Measurements from ENCODE around the gene TMEM238L.
"Not testable (repeated sequence)": the region's sequence is repeated elsewhere in the genome, so short reads cannot be mapped to it uniquely, and the experiment has no call there.

The TMEM238L gene, protein sequence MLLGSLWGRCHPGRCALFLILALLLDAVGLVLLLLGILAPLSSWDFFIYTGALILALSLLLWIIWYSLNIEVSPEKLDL

DNA sequence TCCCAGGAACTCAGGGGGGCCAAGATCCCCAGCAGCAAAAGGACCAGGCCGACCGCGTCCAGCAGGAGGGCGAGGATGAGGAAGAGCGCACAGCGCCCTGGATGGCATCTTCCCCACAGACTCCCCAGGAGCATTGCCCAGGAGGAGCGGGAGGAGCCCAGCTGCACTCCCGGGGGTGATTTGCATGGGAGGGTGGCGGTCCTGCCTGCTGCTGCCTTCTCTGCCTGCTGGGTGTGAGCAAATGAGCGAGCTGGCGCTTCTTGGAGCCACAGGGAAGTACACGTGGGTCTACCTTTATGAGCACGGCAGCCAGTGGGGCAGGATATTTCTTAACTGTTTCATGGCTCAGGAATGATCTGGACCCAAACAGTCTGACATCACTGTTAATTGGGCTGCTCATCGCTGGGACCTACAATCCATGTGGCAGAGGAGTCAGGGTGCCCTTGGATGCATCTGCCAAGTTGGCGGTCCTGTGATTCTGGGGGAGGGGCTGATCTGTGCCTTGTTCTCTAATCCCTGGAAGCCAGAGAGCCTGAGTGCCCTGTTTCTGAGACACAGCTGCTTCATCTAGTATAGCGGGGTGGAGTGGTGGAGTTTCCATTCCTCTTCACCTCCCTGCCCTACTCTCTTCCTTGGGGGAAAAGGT is at the start of gene TMEM238L:
TSS of gene TMEM238L (minus strand) at position 270 of the 646 bp plus-strand sequence. CDS start at position 134, 136 bp downstream.
- no peak for DNase-seq

GRCh38 chr17:10846636-10847035 is 42.7 kb upstream of the TMEM238L start:
- DNase-seq: not testable (repeated sequence)

DNA sequence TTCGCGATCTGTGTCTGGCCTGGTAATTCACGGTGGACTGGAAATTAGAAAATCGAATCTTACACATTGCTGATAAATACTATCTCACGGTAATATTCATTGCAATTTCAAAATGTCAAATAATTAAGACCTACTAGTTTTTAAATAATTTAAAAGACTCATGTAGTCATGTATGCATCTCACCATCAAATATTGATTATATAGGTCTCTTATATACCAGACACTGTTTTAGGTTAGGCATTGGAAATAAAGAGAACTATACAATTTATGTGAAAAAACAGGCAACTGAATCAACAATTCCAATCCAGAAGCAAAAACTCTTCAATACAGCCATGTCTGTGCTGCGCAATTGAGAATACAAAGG is 41.5 kb upstream of the TMEM238L start:
- DNase-seq: no peak

- peak; percentile 13 for DNase-seq
Observed at GRCh38 chr17:10844621-10845387, 40.9 kb upstream of the TMEM238L start.

DNA sequence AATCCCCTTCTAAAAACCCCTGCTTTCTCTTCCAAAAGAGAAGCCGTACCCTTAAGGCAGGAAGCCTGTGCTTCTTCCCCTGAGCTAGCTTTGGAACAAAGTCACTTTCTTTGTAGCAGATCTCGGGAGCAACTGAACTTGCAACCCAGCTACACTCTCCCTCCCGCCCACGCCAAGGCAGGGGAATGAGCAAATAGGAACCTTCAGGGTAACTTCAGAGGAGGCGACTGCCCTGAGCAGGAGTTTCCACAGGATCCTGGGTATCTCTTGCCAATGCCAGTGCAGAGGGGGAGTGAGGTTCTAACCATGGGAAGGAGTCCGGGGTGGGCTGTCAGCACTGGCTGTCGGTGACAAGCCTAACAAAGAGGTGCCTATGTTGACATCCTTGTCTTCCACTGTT is 39.9 kb upstream of the TMEM238L start:
- no peak for DNase-seq

- DNase-seq: no peak
Observed at GRCh38 chr17:10842658-10843057, 38.8 kb upstream of the TMEM238L start.

DNA sequence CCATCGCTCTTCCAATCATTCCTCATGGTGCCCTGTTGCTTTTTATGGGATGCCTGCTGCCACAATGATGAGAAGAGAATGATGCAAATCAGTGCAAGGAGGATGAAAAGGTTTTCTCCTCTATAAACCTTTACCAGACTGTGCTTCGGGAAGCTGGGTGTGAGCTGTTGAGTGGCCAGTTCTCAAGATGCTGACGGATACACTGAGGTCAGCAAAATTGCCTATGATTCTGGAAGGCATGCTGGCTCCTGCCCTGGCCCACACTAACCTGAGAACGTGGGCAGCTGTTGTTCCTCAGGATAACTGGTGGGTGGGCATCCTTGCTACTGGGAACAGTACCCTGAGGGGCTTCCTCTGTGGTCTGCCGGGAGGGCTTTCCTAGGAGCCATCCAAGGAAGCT is 34.8 kb upstream of the TMEM238L start:
- DNase-seq: no peak

DNA sequence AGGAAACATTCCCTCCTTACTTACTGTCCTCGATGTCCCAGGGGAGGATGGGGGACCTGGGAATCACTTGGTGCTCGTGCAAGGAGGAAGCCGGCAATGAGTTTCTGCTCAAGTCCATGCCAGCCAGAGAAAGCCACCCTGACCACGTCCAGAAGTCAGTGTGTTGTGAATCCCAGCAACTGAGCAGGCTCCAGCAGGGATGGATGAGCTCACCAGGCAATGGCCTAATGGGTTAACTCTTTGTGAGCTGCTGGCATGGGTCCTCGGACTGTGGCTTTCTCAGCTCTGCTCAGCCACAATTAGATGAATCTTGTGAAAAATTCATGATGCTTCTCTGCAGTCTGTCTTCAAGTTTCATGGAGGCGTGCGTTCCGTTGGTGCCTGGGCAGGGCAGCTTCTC is 34.0 kb upstream of the TMEM238L start, which contains the start of gene PIRT:
TSS of gene PIRT (minus strand) at position 167 of the 400 bp plus-strand sequence. CDS start 12,442 bp downstream, outside the sequence.
- no peak for DNase-seq

GRCh38 chr17:10836966-10837590 is 33.2 kb upstream of the TMEM238L start:
- DNase-seq: no peak

DNA sequence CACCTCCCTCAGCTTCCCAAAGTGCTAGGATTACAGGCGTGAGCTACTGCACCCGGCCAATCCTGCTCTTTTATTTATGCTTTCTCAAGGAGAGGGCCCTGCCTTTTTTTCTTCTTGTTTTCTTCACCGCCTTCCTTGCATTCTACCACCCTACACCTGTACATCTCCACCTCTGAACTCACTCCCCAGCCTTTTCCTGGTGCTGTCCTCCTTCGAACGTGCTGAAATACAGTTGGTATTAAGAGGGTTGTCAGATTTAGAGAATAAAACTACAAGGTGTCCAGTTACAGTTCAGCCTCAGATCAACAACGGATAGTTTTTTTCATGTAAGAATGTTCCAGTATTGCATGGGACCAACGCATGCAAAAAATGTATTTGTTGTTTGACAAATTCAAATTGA is 32.2 kb upstream of the TMEM238L start:
- no peak for DNase-seq

DNA sequence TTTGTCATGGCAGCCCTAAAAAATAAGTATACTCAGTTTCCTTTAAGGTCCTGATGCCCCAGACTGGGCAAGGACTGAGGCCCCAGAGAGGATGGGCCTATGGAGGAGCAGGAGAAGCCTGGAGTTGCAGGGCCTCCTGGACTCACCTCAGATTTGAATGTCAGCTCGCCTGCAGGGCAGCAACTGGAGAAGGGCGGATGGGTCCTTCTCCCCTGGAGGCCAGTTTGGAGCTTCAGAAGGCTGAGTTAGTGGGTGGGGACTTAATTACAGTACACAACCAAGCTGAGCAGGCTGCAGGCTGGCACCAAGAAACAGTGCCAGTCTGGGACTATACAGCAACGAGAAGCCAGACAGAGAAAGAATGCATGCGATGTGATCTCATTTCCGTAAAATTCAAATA is 27.8 kb upstream of the TMEM238L start:
- no peak for DNase-seq

- DNase-seq: no peak
Observed at GRCh38 chr17:10827898-10828552, 24.1 kb upstream of the TMEM238L start.

GRCh38 chr17:10824874-10825273 is 21.0 kb upstream of the TMEM238L start:
- DNase-seq: no peak

GRCh38 chr17:10821770-10822169 is 17.9 kb upstream of the TMEM238L start:
- DNase-seq: no peak

GRCh38 chr17:10821054-10821453 is 17.2 kb upstream of the TMEM238L start:
- no peak for DNase-seq

GRCh38 chr17:10815319-10815718 is 11.4 kb upstream of the TMEM238L start:
- DNase-seq: no peak

DNA sequence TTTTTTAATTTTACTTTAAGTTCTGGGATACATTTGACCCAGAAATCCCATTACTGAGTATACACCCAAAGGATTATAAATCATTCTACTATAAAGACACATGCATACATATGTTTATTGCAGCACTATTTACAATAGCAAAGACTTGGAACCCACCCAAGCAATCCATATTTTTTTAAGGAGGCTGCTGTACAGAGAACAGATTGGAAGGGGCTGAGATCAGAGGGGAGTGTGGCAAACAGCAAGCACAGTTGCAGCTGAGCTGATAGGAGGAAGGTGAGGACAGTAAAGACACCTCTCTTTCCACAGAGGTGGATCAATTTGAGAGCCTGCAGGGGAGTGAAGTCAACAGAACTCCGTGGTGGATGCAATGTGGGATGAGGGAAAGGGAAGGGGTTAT is 10.2 kb upstream of the TMEM238L start:
- no peak for DNase-seq

DNA sequence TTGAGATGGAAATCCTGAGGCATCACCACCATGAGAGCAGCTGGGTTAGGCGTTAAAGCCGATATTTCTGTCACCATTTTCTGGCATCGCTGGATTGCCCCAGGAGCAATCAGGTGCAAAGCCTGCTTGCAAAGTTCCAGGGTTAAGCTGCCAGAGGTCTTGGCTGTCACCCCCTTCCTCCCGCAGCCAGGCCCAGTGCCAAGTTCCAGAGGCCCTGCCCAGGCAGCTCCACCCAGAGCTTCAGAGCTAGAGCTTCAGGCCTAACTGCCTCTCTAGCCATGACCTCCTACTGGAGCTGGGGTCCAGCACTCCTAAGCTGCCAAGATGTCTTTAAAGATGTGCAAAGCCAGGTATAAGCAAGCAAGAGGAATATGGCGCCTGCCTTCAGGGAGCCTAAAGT is 8.8 kb upstream of the TMEM238L start:
- DNase-seq: no peak

- no peak for DNase-seq
Observed at GRCh38 chr17:10809605-10810004, 5.7 kb upstream of the TMEM238L start.

DNA sequence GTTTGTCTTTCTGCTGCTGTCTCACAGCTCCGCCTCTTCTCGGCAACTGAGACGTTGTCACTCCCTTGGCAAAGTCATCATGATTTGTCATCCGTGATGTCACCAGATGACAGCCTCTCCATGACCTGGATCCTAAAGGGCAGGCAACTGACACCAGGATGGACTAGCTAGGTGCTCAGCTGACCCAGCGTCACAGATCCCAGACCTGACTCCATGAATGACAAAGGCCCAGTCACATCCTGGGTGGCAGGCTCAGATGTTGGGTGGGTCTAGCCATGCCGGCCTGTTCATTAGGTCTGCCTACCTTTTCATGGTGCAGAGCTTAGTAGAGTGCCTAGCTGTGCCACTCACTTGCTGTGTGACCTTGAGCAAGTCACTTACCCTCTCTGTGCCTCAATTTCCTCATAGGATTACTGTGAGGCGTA is 3.8 kb upstream of the TMEM238L start:
- DNase-seq: no peak

- no peak for DNase-seq
Observed at GRCh38 chr17:10806545-10807262, 2.8 kb upstream of the TMEM238L start.

DNA sequence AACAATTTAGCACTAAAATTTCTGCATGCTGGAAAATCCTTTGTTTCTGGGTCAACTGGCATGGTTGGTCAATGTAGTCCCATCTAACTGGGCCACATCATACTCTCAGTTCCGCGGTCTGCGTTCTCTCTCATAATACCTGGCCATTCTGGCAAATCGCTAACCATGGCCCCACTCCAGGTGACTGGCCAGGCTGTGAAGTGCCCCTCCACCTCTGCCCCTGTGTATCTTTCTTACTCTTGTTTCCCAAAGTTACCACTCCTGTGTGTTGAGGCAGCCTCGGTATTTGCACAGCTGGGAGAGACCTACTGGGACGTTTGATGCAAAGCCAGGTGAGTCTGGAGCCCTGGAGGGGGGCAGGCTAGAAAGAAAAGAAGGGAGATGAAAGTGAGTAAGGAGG is 2.0 kb upstream of the TMEM238L start:
- DNase-seq: no peak

DNA sequence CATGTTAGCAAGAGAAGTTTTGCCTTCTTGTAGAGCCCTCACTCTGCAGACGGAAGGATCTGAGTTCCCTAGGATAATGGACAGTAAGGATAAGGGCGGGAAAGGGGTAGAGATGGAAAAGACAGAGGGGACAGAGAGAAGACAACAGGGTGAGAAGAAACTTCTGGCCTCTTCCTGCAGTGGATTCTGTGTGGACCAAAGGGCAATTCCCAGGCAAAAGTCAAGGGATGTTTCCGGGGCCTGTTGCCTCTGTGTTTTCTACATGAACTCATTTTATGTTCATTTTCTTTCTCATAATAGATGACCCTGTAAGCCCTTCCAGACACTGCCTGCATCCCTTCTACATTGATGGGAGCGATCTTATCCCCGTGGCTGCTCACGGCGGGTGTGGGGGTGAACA is 647 bp upstream of the TMEM238L start:
- no peak for DNase-seq

Measured in GOT3 (cell line).